H9 (cell line): ENCODE results near the gene PPP1R14B. TPM values are rescaled to one million over a fixed set of nuclear protein-coding genes. Genes with fewer than 3 reads are reported as not detected.

Experiments used
- DNase-seq: peaks from one replicate; pipeline ENCODE4 v3.0.0-alpha.2; 2017
- H2AFZ ChIP-seq: one replicate; pipeline ENCODE4 v1.6.1; 2013; ENCODE audit warnings: mild to moderate bottlenecking, low read length, control low read depth, moderate library complexity
- H2AK5ac ChIP-seq: 2 replicates; pipeline ENCODE4 v1.6.1; 2013; ENCODE audit warnings: low read length, control low read depth, mixed read lengths; ENCODE audit not compliant: insufficient read length
- H2BK120ac ChIP-seq: one replicate; pipeline ENCODE4 v1.6.1; 2013; ENCODE audit warnings: low read depth, mild to moderate bottlenecking, low read length, control low read depth, inconsistent platforms; ENCODE audit not compliant: poor library complexity, severe bottlenecking
- H2BK12ac ChIP-seq: 2 replicates; pipeline ENCODE4 v1.6.1; 2013; ENCODE audit warnings: low read length, control low read depth, mixed read lengths, low read depth; ENCODE audit not compliant: insufficient read length
- H2BK15ac ChIP-seq: 2 replicates; pipeline ENCODE4 v1.6.1; 2013; ENCODE audit warnings: low read depth, low read length, control low read depth
- H2BK20ac ChIP-seq: one replicate; pipeline ENCODE4 v1.6.1; 2013; ENCODE audit warnings: low read depth, mild to moderate bottlenecking, low read length, control low read depth, inconsistent platforms; ENCODE audit not compliant: poor library complexity, severe bottlenecking
- H2BK5ac ChIP-seq: 2 replicates; pipeline ENCODE4 v1.6.1; 2013; ENCODE audit warnings: low read length, control low read depth, mixed read lengths; ENCODE audit not compliant: insufficient read length
- H3K14ac ChIP-seq: 2 replicates; pipeline ENCODE4 v1.6.1; 2013; ENCODE audit warnings: low read length, control low read depth; ENCODE audit not compliant: insufficient read depth
- H3K18ac ChIP-seq: 2 replicates; pipeline ENCODE4 v1.6.1; 2013; ENCODE audit warnings: low read depth, mild to moderate bottlenecking, mixed read lengths, low read length, control low read depth; ENCODE audit not compliant: insufficient read length
- H3K23ac ChIP-seq: 2 replicates; pipeline ENCODE4 v1.6.1; 2013; ENCODE audit warnings: low read length, control low read depth, mixed read lengths, low read depth; ENCODE audit not compliant: insufficient read length
- H3K23me2 ChIP-seq: 2 replicates; pipeline ENCODE4 v1.6.1; 2013; ENCODE audit warnings: low read depth, mild to moderate bottlenecking, mixed read lengths, low read length, control low read depth; ENCODE audit not compliant: insufficient read length, poor library complexity, severe bottlenecking
- H3K27ac ChIP-seq: 2 replicates; pipeline ENCODE4 v1.5.1; 2013; ENCODE audit warnings: low read length, control low read depth, mixed read lengths, low read depth; ENCODE audit not compliant: insufficient read length
- H3K27me3 ChIP-seq: 2 replicates; pipeline ENCODE4 v1.6.1; 2013; ENCODE audit warnings: low read length, control low read depth, inconsistent platforms; ENCODE audit not compliant: insufficient read depth
- H3K4ac ChIP-seq: 2 replicates; pipeline ENCODE4 v1.6.1; 2013; ENCODE audit warnings: low read depth, mild to moderate bottlenecking, control low read depth, inconsistent platforms, low read length, moderate library complexity
- H3K4me1 ChIP-seq: 2 replicates; pipeline ENCODE4 v1.6.1; 2013; ENCODE audit warnings: low read length, control low read depth, inconsistent platforms; ENCODE audit not compliant: insufficient read depth
- H3K4me2 ChIP-seq: 2 replicates; pipeline ENCODE4 v1.6.1; 2013; ENCODE audit warnings: low read length, control low read depth, mixed read lengths; ENCODE audit not compliant: insufficient read length, insufficient read depth
- H3K56ac ChIP-seq: 2 replicates; pipeline ENCODE4 v1.6.1; 2013; ENCODE audit warnings: low read depth, mild to moderate bottlenecking, mixed read lengths, low read length, control low read depth; ENCODE audit not compliant: insufficient read length
- H3K79me1 ChIP-seq: 2 replicates; pipeline ENCODE4 v1.6.1; 2013; ENCODE audit warnings: low read depth, mild to moderate bottlenecking, moderate library complexity, low read length, control low read depth, inconsistent platforms; ENCODE audit not compliant: insufficient read depth, poor library complexity, severe bottlenecking
- H3K79me2 ChIP-seq: 2 replicates; pipeline ENCODE4 v1.6.1; 2013; ENCODE audit warnings: low read length, control low read depth, inconsistent platforms; ENCODE audit not compliant: insufficient read depth
- H3K9ac ChIP-seq: 2 replicates; pipeline ENCODE4 v1.6.1; 2013; ENCODE audit warnings: low read length, control low read depth, mixed read lengths; ENCODE audit not compliant: insufficient read length; ENCODE audit errors: extremely low read depth
- H3K9me3 ChIP-seq: one replicate; pipeline ENCODE4 v1.6.1; 2013; ENCODE audit warnings: low read depth, low read length, inconsistent platforms; ENCODE audit not compliant: control insufficient read depth
- H3T11ph ChIP-seq: one replicate; pipeline ENCODE4 v1.6.1; 2013; ENCODE audit warnings: mild to moderate bottlenecking, low read length, control low read depth, inconsistent platforms
- H4K20me1 ChIP-seq: one replicate; pipeline ENCODE4 v1.6.1; 2013; ENCODE audit not compliant: control insufficient read depth, insufficient read length, insufficient read depth
- H4K5ac ChIP-seq: 2 replicates; pipeline ENCODE4 v1.6.1; 2013; ENCODE audit warnings: low read depth, mild to moderate bottlenecking, mixed read lengths, low read length, control low read depth; ENCODE audit not compliant: insufficient read length
- H4K8ac ChIP-seq: replicated peaks from 2 replicates; pipeline ENCODE4 v1.6.1; 2013; ENCODE audit warnings: low read length, control low read depth, mixed read lengths, low read depth; ENCODE audit not compliant: insufficient read length
- H4K91ac ChIP-seq: 2 replicates; pipeline ENCODE4 v1.6.1; 2013; ENCODE audit warnings: low read depth, mild to moderate bottlenecking, moderate library complexity, mixed read lengths, low read length, control low read depth; ENCODE audit not compliant: insufficient read length
- H3K27ac Mint-ChIP-seq, 3 experiments: 2 replicates in 2 of 3; 3 replicates in 1 of 3; pipeline ENCODE4 v1.8.0; 2020 to 2021; ENCODE audit warnings: mixed read lengths in 3 of 3, mild to moderate bottlenecking in 1 of 3, moderate library complexity in 1 of 3
- H3K27me3 Mint-ChIP-seq: 2 replicates; pipeline ENCODE4 v1.8.0; 2021; ENCODE audit warnings: low read depth, mild to moderate bottlenecking, moderate library complexity, mixed read lengths
- H3K36me3 Mint-ChIP-seq, 3 experiments: 2 replicates in 2 of 3; 3 replicates in 1 of 3; pipeline ENCODE4 v1.8.0; 2020 to 2021; ENCODE audit warnings: low read depth in 3 of 3, mixed read lengths in 3 of 3; ENCODE audit not compliant: insufficient read depth in 1 of 3
- H3K4me1 Mint-ChIP-seq, 2 experiments: 2 replicates each; pipeline ENCODE4 v1.8.0; 2020; ENCODE audit warnings: mixed read lengths in 2 of 2
- H3K4me3 Mint-ChIP-seq, 2 experiments: 2 replicates in 1 of 2; 3 replicates in 1 of 2; pipeline ENCODE4 v1.8.0; 2020 to 2021; ENCODE audit warnings: mild to moderate bottlenecking in 2 of 2, mixed read lengths in 2 of 2, moderate library complexity in 1 of 2
- H3K9me3 Mint-ChIP-seq, 2 experiments: 2 replicates in 1 of 2; 3 replicates in 1 of 2; pipeline ENCODE4 v1.8.0; 2020; ENCODE audit warnings: mild to moderate bottlenecking in 2 of 2, mixed read lengths in 2 of 2, moderate library complexity in 1 of 2
- WGBS: extraction: QIAGEN DNeasy Blood & Tissue Kit; methylation state at CpG from one replicate; pipeline ENCODE4 v1.1.7; 2013; ENCODE audit warnings: missing lambda C conversion rate, low lambda C conversion rate, mixed read lengths; ENCODE audit not compliant: insufficient read length; ENCODE audit errors: extremely low coverage; 5-methylcytosine and 5-hydroxymethylcytosine counted together
- total RNA-seq: library from RNA; stranded (reverse); gene quantifications from 2 replicates; pipeline ENCODE4 v1.2.1, GENCODE V29; 2021
- TF ChIP-seq, protein P1 (sequence below): fragments of 200-600 bp; sonication (generic); conservative IDR thresholded peaks from 3 replicates; pipeline ENCODE4 v1.8.0; 2021; ENCODE audit warnings: antibody characterized with exemption, mild to moderate bottlenecking

The PPP1R14B gene
- total RNA-seq, 1 experiment from 2014 or later = 358 TPM

DNA sequence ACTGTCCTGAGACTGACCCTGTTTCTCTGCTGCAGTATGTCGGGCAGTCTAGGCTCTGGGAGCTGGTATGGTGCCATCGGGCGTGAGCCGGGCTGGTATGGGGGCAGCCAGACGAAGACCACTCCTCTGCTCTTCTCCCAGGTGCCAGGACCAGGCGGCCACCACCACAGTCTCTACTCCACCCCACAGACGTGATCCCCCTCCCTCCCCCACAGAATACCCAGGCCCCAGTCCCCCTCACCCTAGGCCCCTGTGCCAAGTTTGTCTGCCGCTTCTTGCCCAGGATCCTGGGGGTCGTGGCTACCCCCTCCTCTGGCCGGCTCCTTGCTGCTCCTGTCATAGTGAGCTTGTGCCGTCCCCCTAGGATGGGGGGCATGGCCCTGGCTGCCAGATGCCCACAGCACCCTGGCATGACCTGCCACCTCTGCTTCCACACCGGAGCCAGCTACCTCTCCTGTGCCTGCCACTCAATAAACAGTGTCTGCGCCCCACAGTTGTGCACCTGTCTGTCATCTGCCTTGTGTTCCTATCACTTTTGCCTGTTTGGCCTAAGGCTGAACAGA is 42.3 kb upstream of the PPP1R14B start:
- peaks cover 12 to 15% of the 10 kb centered on the region in 2 experiments for H3K4me1 Mint-ChIP-seq
- H3K27ac Mint-ChIP-seq = no peak overlapping the region
- Histone ChIP-seq H3K79me2 (no peaks in the 10 kb centered on the region), H2BK120ac (no peak overlapping the region), H4K5ac (no peak overlapping the region), H3K9ac (no peak overlapping the region), H4K8ac (no peak overlapping the region), H4K91ac (no peak overlapping the region), H2BK15ac (no peak overlapping the region), H2AFZ (no peak overlapping the region), H3K9me3 (no peaks in the 10 kb centered on the region), H3T11ph (no peak overlapping the region), H3K4me1 (no peaks in the 10 kb centered on the region), H3K4ac (no peak overlapping the region), H2BK5ac (no peak overlapping the region), H3K23me2 (peaks cover 15% of the 10 kb centered on the region), H3K27ac (no peak overlapping the region), H2BK12ac (no peak overlapping the region), H3K79me1 (no peaks in the 10 kb centered on the region), H2AK5ac (no peak overlapping the region), H3K4me2 (no peak overlapping the region), H3K18ac (no peak overlapping the region), H4K20me1 (no peaks in the 10 kb centered on the region), H3K23ac (no peak overlapping the region), H3K27me3 (peaks cover 39% of the 10 kb centered on the region), H2BK20ac (no peak overlapping the region), H3K56ac (no peak overlapping the region), H3K14ac (no peak overlapping the region)
- no peak overlapping the region for H3K4me3 Mint-ChIP-seq
- DNase-seq = no peak
- WGBS = no CpG with 5 or more reads among the region's 13 CpGs
- peaks cover 0 to 2% (median 0%) of the 10 kb centered on the region in 3 experiments; a peak in 3 of 7 replicates for H3K36me3 Mint-ChIP-seq
- no peaks in the 10 kb centered on the region; a peak in 2 of 5 replicates for H3K9me3 Mint-ChIP-seq
- peaks cover 52% of the 10 kb centered on the region for H3K27me3 Mint-ChIP-seq
- TF ChIP-seq, protein P1, sequence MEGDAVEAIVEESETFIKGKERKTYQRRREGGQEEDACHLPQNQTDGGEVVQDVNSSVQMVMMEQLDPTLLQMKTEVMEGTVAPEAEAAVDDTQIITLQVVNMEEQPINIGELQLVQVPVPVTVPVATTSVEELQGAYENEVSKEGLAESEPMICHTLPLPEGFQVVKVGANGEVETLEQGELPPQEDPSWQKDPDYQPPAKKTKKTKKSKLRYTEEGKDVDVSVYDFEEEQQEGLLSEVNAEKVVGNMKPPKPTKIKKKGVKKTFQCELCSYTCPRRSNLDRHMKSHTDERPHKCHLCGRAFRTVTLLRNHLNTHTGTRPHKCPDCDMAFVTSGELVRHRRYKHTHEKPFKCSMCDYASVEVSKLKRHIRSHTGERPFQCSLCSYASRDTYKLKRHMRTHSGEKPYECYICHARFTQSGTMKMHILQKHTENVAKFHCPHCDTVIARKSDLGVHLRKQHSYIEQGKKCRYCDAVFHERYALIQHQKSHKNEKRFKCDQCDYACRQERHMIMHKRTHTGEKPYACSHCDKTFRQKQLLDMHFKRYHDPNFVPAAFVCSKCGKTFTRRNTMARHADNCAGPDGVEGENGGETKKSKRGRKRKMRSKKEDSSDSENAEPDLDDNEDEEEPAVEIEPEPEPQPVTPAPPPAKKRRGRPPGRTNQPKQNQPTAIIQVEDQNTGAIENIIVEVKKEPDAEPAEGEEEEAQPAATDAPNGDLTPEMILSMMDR = no peak
